H1 (cell line): Measurements from ENCODE around the gene CNST. TPM values are rescaled to one million over a fixed set of nuclear protein-coding genes. Genes with fewer than 3 reads are reported as not detected.

Experiments used
- CTCF ChIA-PET: fragments of 300-600 bp; sonication (Branson Sonifier 250); formaldehyde crosslinking; loops from one replicate; lab custom pipeline; 2021; ENCODE audit not compliant: partially characterized antibody; lab: Charles Lee
- POLR2A ChIA-PET: fragments of 300-600 bp; sonication (Branson Sonifier 250); formaldehyde crosslinking; loops from one replicate; lab custom pipeline; 2021; ENCODE audit warnings: inconsistent platforms; ENCODE audit not compliant: partially characterized antibody; lab: Charles Lee
- DNase-seq, 2 experiments: peaks; one replicate each; pipeline versions ENCODE4 v3.0.0 to v3.0.0-alpha.2; 2010 to 2022; ENCODE audit warnings: low spot score in 2 of 2, low read depth in 1 of 2, mixed read lengths in 1 of 2
- FAIRE-seq: peaks from 2 replicates; lab custom pipeline; 2011; peaks lifted over from hg19 to GRCh38; lab: Jason Lieb, UNC
- H2AFZ ChIP-seq: 2 replicates; pipeline ENCODE4 v1.8.1; 2012; ENCODE audit warnings: low read length, inconsistent platforms
- H2AK5ac ChIP-seq: 2 replicates; pipeline ENCODE4 v1.6.1; 2013; ENCODE audit warnings: low read depth, low read length
- H2BK120ac ChIP-seq: replicated peaks from 2 replicates; pipeline ENCODE3; 2013; ENCODE audit warnings: low read depth, low read length, inconsistent platforms
- H2BK12ac ChIP-seq: 2 replicates; pipeline ENCODE4 v1.6.1; 2013; ENCODE audit warnings: low read depth, low read length
- H2BK15ac ChIP-seq: 2 replicates; pipeline ENCODE4 v1.6.1; 2013; ENCODE audit warnings: low read length
- H2BK20ac ChIP-seq: 2 replicates; pipeline ENCODE4 v1.6.1; 2013; ENCODE audit warnings: low read length
- H2BK5ac ChIP-seq: 2 replicates; pipeline ENCODE4 v1.6.1; 2013; ENCODE audit warnings: low read depth, low read length
- H3K14ac ChIP-seq: 2 replicates; pipeline ENCODE4 v1.6.1; 2013; ENCODE audit warnings: inconsistent platforms; ENCODE audit not compliant: insufficient read length
- H3K18ac ChIP-seq: 2 replicates; pipeline ENCODE4 v1.6.1; 2013; ENCODE audit warnings: low read length; ENCODE audit errors: extremely low read depth
- H3K23ac ChIP-seq: 2 replicates; pipeline ENCODE4 v1.6.1; 2013; ENCODE audit warnings: inconsistent platforms; ENCODE audit not compliant: insufficient read length
- H3K23me2 ChIP-seq: 2 replicates; pipeline ENCODE4 v1.6.1; 2013; ENCODE audit warnings: low read depth, low read length
- H3K27ac ChIP-seq: 2 replicates; pipeline ENCODE4 v1.6.1; 2011; ENCODE audit warnings: low read depth, low read length, inconsistent platforms
- H3K27me3 ChIP-seq, 4 experiments: replicated peaks in 1 of 4; 1 replicate in 1 of 4; 2 replicates in 3 of 4; pipeline versions ENCODE4 v1.6.1 to v1.8.1; 2011 to 2013; ENCODE audit warnings: low read length in 3 of 4, mild to moderate bottlenecking in 3 of 4, inconsistent platforms in 2 of 4, mixed read lengths in 2 of 4, moderate library complexity in 1 of 4; ENCODE audit not compliant: control insufficient read depth in 3 of 4, insufficient read depth in 3 of 4; ENCODE audit errors: extremely low read depth in 1 of 4
- H3K36me3 ChIP-seq, 4 experiments: 2 replicates each; pipeline versions ENCODE4 v1.6.1 to v1.8.1; 2011 to 2013; ENCODE audit warnings: mild to moderate bottlenecking in 4 of 4, low read length in 3 of 4, moderate library complexity in 2 of 4, control low read depth in 1 of 4, inconsistent platforms in 1 of 4; ENCODE audit not compliant: insufficient read depth in 4 of 4, control insufficient read depth in 2 of 4
- H3K4ac ChIP-seq: replicated peaks from 2 replicates; pipeline ENCODE3; 2013; ENCODE audit warnings: low read length, low read depth, mixed read lengths, inconsistent platforms; ENCODE audit not compliant: insufficient read length
- H3K4me1 ChIP-seq, 4 experiments: replicated peaks in 1 of 4; 1 replicate in 1 of 4; 2 replicates in 3 of 4; pipeline versions ENCODE4 v1.6.1 to v1.8.1; 2011 to 2013; ENCODE audit warnings: low read length in 3 of 4, inconsistent platforms in 2 of 4, mixed read lengths in 1 of 4; ENCODE audit not compliant: insufficient read depth in 4 of 4, control insufficient read depth in 3 of 4
- H3K4me2 ChIP-seq, 2 experiments: 2 replicates each; pipeline versions ENCODE4 v1.6.1 to v1.8.1; 2011 to 2013; ENCODE audit warnings: low read depth in 2 of 2, low read length in 2 of 2, control low read depth in 1 of 2, inconsistent platforms in 1 of 2, mild to moderate bottlenecking in 1 of 2; ENCODE audit not compliant: insufficient read depth in 1 of 2
- H3K4me3 ChIP-seq, 4 experiments: fragments of 200-600, 300-600 bp in 1 of 4; sonication (generic), shearing (Covaris generic), sonication (Bioruptor Twin) in 1 of 4; 2 replicates each; pipeline versions ENCODE4 v1.5.1 to v1.8.1; 2011 to 2016; ENCODE audit warnings: low read length in 4 of 4, low read depth in 3 of 4, control low read depth in 2 of 4, inconsistent platforms in 2 of 4, mild to moderate bottlenecking in 2 of 4, mixed read lengths in 1 of 4, moderate library complexity in 1 of 4; ENCODE audit not compliant: insufficient read depth in 2 of 4; ENCODE audit errors: extremely low read depth in 1 of 4
- H3K56ac ChIP-seq: replicated peaks from 2 replicates; pipeline ENCODE3; 2013; ENCODE audit warnings: low read depth, mild to moderate bottlenecking, mixed read lengths, low read length, inconsistent platforms; ENCODE audit not compliant: insufficient read length
- H3K79me1 ChIP-seq: 2 replicates; pipeline ENCODE4 v1.6.1; 2013; ENCODE audit warnings: low read depth, low read length, control low read depth
- H3K79me2 ChIP-seq, 2 experiments: 2 replicates each; pipeline versions ENCODE4 v1.6.1 to v1.8.1; 2012 to 2013; ENCODE audit warnings: low read length in 2 of 2, mild to moderate bottlenecking in 2 of 2, inconsistent platforms in 1 of 2; ENCODE audit not compliant: insufficient read depth in 2 of 2, control insufficient read depth in 1 of 2
- H3K9ac ChIP-seq, 4 experiments: replicated peaks in 1 of 4; 1 replicate in 1 of 4; 2 replicates in 3 of 4; pipeline versions ENCODE4 v1.6.1 to v1.8.1; 2011 to 2013; ENCODE audit warnings: low read depth in 3 of 4, low read length in 3 of 4, control low read depth in 2 of 4, mild to moderate bottlenecking in 2 of 4, moderate library complexity in 2 of 4, inconsistent platforms in 1 of 4; ENCODE audit errors: extremely low read depth in 1 of 4
- H3K9me3 ChIP-seq, 2 experiments: 2 replicates each; pipeline versions ENCODE4 v1.6.1 to v1.8.1; 2012 to 2013; ENCODE audit warnings: mild to moderate bottlenecking in 2 of 2, moderate library complexity in 2 of 2, control low read depth in 1 of 2, inconsistent platforms in 1 of 2, low read depth in 1 of 2, low read length in 1 of 2, mixed read lengths in 1 of 2; ENCODE audit not compliant: insufficient read depth in 2 of 2
- H4K20me1 ChIP-seq, 2 experiments: replicated peaks in 1 of 2; 2 replicates each; pipeline versions ENCODE3 to v1.8.1; 2011 to 2013; ENCODE audit warnings: inconsistent platforms in 2 of 2, low read length in 2 of 2, mild to moderate bottlenecking in 1 of 2; ENCODE audit not compliant: insufficient read depth in 2 of 2, control insufficient read depth in 1 of 2
- H4K5ac ChIP-seq: 2 replicates; pipeline ENCODE4 v1.6.1; 2013; ENCODE audit warnings: low read length, low read depth, mixed read lengths, inconsistent platforms; ENCODE audit not compliant: insufficient read length
- H4K8ac ChIP-seq: 2 replicates; pipeline ENCODE4 v1.8.0; 2013; ENCODE audit warnings: mild to moderate bottlenecking, moderate library complexity, low read length, inconsistent platforms; ENCODE audit not compliant: insufficient read depth; ENCODE audit errors: extremely low read depth
- H4K91ac ChIP-seq: replicated peaks from 2 replicates; pipeline ENCODE3; 2013; ENCODE audit warnings: low read length, mixed read lengths, inconsistent platforms; ENCODE audit not compliant: insufficient read length
- BACH1 ChIP-seq: IDR thresholded peaks from 2 replicates; pipeline ENCODE4 v1.6.1; 2012; ENCODE audit warnings: low read length, improper control_type of control experiment
- GABPA ChIP-seq: IDR thresholded peaks from 2 replicates; pipeline ENCODE4 v1.6.1; 2011; ENCODE audit warnings: mild to moderate bottlenecking, low read length, moderate library complexity, borderline replicate concordance; ENCODE audit not compliant: insufficient read depth
- HDAC6 ChIP-seq: IDR thresholded peaks from one replicate; pipeline ENCODE4 v1.7.1; 2012; ENCODE audit warnings: low read depth, mild to moderate bottlenecking, inconsistent platforms, low read length, moderate library complexity
- JUN ChIP-seq: IDR thresholded peaks from 2 replicates; pipeline ENCODE4 v1.6.1; 2011; ENCODE audit warnings: low read depth, mild to moderate bottlenecking, improper control_type of control experiment, low read length
- NANOG ChIP-seq: IDR thresholded peaks from 2 replicates; pipeline ENCODE4 v1.6.1; 2011; ENCODE audit warnings: low read length, low read depth, mild to moderate bottlenecking, inconsistent platforms; ENCODE audit not compliant: insufficient read depth, poor library complexity, severe bottlenecking
- PHF8 ChIP-seq: fragments of 200-600 bp; sonication (generic); conservative IDR thresholded peaks from 2 replicates; pipeline ENCODE4 v1.7.1; 2012; ENCODE audit warnings: low read depth, mild to moderate bottlenecking, inconsistent platforms, low read length, moderate library complexity
- SAP30 ChIP-seq: fragments of 300-600 bp; sonication (generic); IDR thresholded peaks from 2 replicates; pipeline ENCODE4 v1.7.1; 2012; ENCODE audit warnings: low read length, moderate library complexity, mild to moderate bottlenecking, inconsistent platforms; ENCODE audit not compliant: insufficient read depth, insufficient replicate concordance
- WGBS, 2 experiments: shearing (Covaris generic) in 1 of 2; methylation state at CpG; one replicate each; pipeline versions ENCODE4 v1.1.6 to v1.1.7; 2013 to 2015; ENCODE audit warnings: low lambda C conversion rate in 2 of 2, mixed read lengths in 2 of 2, inconsistent platforms in 1 of 2, low coverage in 1 of 2, missing lambda C conversion rate in 1 of 2; ENCODE audit not compliant: insufficient replicate concordance in 2 of 2, insufficient coverage in 1 of 2, insufficient read length in 1 of 2; ENCODE audit errors: extremely low coverage in 1 of 2, missing lambda C conversion rate in 1 of 2; 5-methylcytosine and 5-hydroxymethylcytosine counted together
- polyA plus RNA-seq, 7 experiments: library from polyadenylated mRNA; depleted of rRNA in 3 of 7; stranded (reverse) in 5 of 7; unstranded in 2 of 7; fragments of >200 nt in 5 of 7; fragments of 200-250 nt in 2 of 7; gene quantifications; 1 replicate in 5 of 7; 2 replicates in 1 of 7; 4 replicates in 1 of 7; pipeline versions ENCODE4 v1.2.1 to v1.2.3, GENCODE V29; 2011 to 2013; ENCODE audit warnings: missing spikeins in 2 of 7, mixed read lengths in 2 of 7
- total RNA-seq: library from RNA; stranded (reverse); fragmentation: NEBNext Ultra II Directional; extraction: Animal tissue kit (Norgen Biotek cat#: 25700); gene quantifications from 2 replicates; pipeline ENCODE4 v1.2.1, GENCODE V29; 2021
- TF ChIP-seq, protein P1 (sequence below), 3 experiments: IDR thresholded peaks; 1 replicate in 2 of 3; 2 replicates in 1 of 3; pipeline versions ENCODE4 v1.5.1 to v1.6.1; 2011; ENCODE audit warnings: low read length in 3 of 3, mild to moderate bottlenecking in 3 of 3, inconsistent platforms in 2 of 3, low read depth in 1 of 3, moderate library complexity in 1 of 3; ENCODE audit not compliant: insufficient read depth in 1 of 3; ENCODE audit errors: control extremely low read depth in 1 of 3

CNST gene
- total and polyA plus RNA-seq, 2 of the 8 experiments (the other 6 are each of a cell fraction or from before 2014, with no cell fraction given) = 5.3 to 21.3 TPM

- H2BK5ac ChIP-seq = no peak overlapping the region
- H3K79me2 ChIP-seq = no peaks in the 10 kb centered on the region
- POLR2A ChIA-PET = interaction anchor here (1.4 kb wide), 1 partner anchor 11 kb away, joined by 3 read pairs; no protein-coding TSS in a partner anchor
- no peak overlapping the region for H3K27ac ChIP-seq
- no peak overlapping the region for H3K23ac ChIP-seq
- H2BK20ac ChIP-seq = no peak overlapping the region
- no peak overlapping the region for H4K8ac ChIP-seq
- DNase-seq = no peak
- H3K36me3 ChIP-seq = no peaks in the 10 kb centered on the region
- no peak overlapping the region for H2AK5ac ChIP-seq
- no peak overlapping the region for H2BK120ac ChIP-seq
- 82% methylated on average over 18 of the region's 18 CpGs; no CpG with 5 or more reads in 1 of the 2 experiments for WGBS, 2 experiments
- H2AFZ ChIP-seq = no peak overlapping the region
- no peak overlapping the region for H3K4ac ChIP-seq
- H4K5ac ChIP-seq = no peak overlapping the region
- no peaks in the 10 kb centered on the region for H3K79me1 ChIP-seq
- H3K23me2 ChIP-seq = no peaks in the 10 kb centered on the region
- CTCF ChIA-PET = interaction anchor here (0.6 to 4.5 kb wide), 3 partner anchors 11 to 326 kb away, joined by 3 to 27 read pairs (median 3); no protein-coding TSS in a partner anchor
- H3K27me3 ChIP-seq = no peaks in the 10 kb centered on the region
- no peak for FAIRE-seq
- H3K9me3 ChIP-seq = no peaks in the 10 kb centered on the region
- H3K9ac ChIP-seq = no peak overlapping the region
- peaks cover 0 to 2% (median 2%) of the 10 kb centered on the region in 4 experiments; a peak in 2 of 7 replicates for H3K4me1 ChIP-seq
- no peak overlapping the region for H3K18ac ChIP-seq
- H2BK12ac ChIP-seq = no peak overlapping the region
- no peak overlapping the region for H4K91ac ChIP-seq
- no peak overlapping the region for H3K14ac ChIP-seq
- no peak overlapping the region for H3K56ac ChIP-seq
- H4K20me1 ChIP-seq = no peaks in the 10 kb centered on the region
- no peak overlapping the region for H3K4me2 ChIP-seq
- no peak overlapping the region for H3K4me3 ChIP-seq
- no peak overlapping the region for H2BK15ac ChIP-seq
- no peak for TF ChIP-seq BACH1
- TF ChIP-seq GABPA = no peak
- no peak for TF ChIP-seq PHF8
- TF ChIP-seq SAP30 = no peak
- TF ChIP-seq JUN = no peak
- TF ChIP-seq, protein P1, sequence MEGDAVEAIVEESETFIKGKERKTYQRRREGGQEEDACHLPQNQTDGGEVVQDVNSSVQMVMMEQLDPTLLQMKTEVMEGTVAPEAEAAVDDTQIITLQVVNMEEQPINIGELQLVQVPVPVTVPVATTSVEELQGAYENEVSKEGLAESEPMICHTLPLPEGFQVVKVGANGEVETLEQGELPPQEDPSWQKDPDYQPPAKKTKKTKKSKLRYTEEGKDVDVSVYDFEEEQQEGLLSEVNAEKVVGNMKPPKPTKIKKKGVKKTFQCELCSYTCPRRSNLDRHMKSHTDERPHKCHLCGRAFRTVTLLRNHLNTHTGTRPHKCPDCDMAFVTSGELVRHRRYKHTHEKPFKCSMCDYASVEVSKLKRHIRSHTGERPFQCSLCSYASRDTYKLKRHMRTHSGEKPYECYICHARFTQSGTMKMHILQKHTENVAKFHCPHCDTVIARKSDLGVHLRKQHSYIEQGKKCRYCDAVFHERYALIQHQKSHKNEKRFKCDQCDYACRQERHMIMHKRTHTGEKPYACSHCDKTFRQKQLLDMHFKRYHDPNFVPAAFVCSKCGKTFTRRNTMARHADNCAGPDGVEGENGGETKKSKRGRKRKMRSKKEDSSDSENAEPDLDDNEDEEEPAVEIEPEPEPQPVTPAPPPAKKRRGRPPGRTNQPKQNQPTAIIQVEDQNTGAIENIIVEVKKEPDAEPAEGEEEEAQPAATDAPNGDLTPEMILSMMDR (IDR thresholded peaks at IDR 0.05; ENCODE audit: control extremely low read depth in 1 of 3, insufficient read depth in 1 of 3, low read depth in 1 of 3, low read length in 3 of 3) = no peak
- no peak for TF ChIP-seq HDAC6
- no peak for TF ChIP-seq NANOG
Observed at GRCh38 chr1:246678816-246679793, 112.8 kb downstream of the CNST start.
